Hematopoietic multipotent progenitor cell treated with erythropoietin and hydrocortisone succinate and interleukin-3 and kit ligand, for 8 days (in vitro differentiated cells): ENCODE measurements around the gene VRK2.

Experiments used
- DNase-seq: peaks from one replicate; pipeline ENCODE4 v3.0.0-alpha.2; 2015

The VRK2 gene

GRCh38 chr2:58046585-58047372 lies at the start of gene VRK2:
TSS of gene VRK2 (plus strand) at chr2:58046806. CDS start at chr2:58048832, 2,026 bp downstream.
- DNase-seq: peak; percentile 93

- DNase-seq: no peak
Observed at GRCh38 chr2:58006256-58006951, 40.2 kb upstream of the VRK2 start.

GRCh38 chr2:58006952-58007284 lies 39.7 kb upstream of the VRK2 start:
- no peak for DNase-seq

GRCh38 chr2:58010599-58010998 lies 36.0 kb upstream of the VRK2 start:
- no peak for DNase-seq

- no peak for DNase-seq
Observed at GRCh38 chr2:58019229-58019628, 27.4 kb upstream of the VRK2 start.

DNA sequence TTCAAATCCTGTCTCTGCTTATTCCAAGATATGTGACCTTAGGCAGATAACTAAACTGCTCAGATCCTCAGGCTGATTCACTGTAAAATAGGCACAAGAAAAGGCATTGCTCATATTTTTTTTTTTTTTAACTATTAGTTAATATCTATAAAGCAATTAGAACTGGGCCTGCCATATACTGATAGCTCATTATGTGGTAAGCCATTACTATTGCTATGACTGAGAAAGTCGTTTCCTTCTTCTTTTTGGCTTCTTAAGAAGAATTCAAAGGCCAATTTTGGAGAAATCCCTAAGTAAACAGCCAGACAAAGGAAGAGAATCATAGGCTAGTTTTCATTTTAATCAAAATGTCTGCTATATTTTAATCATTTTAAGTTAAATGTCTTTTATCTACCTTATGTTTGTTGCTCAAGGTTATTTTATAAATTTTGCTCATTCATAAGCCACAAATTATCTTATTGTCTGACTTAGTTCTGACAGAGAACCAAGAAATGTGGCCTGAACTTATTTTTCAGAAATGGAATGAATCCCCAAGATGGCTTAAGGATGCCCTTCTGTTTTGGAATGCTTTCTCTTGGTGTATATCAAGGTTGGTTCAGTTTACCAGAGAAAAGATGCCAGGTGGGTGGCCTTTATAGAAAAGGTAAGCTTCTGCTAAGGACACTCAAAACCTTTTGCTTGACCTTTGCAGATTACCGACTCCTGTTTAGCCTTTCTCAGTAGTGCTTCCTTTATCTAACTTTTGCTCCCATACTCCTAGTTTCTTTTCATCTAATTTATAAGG lies 21.3 kb upstream of the VRK2 start:
- no peak for DNase-seq

DNA sequence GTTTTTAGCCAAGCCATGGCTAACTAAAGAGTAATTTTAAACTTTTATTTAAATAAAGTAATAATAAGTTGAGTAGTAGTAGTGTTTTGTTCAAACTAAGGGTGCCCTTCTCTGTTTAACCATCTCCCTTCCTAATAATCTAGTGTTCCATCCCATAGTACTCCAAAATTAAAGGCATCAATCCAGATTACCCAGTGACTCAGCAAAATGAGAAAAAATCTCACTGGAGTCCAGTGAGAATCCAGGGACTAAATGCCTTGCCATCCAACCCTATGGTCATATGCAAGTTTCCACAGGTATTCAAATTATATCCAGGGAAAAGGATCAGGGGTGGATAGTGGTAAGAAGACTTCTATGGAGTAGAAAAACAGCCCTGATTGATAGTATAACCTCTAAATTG lies 19.6 kb upstream of the VRK2 start:
- DNase-seq: no peak

DNA sequence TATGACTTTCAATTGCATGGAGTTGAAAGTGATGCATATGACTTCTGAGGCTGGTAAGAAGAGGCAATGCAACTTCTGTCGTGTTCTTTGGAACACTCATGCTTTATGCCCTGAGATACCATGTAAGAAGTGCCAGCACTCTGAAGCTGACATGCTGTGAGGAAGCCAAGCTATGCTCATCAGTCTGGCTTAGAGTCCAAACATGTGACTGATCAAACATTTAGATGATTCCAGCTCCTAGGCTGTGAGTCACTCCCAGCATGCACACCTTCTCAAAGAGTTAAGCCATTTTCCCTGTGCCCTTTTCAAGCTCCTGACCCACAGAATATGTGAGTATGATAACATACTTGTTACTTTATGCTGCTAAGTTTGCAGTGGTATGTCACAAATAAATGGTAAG lies 15.8 kb upstream of the VRK2 start:
- no peak for DNase-seq

DNA sequence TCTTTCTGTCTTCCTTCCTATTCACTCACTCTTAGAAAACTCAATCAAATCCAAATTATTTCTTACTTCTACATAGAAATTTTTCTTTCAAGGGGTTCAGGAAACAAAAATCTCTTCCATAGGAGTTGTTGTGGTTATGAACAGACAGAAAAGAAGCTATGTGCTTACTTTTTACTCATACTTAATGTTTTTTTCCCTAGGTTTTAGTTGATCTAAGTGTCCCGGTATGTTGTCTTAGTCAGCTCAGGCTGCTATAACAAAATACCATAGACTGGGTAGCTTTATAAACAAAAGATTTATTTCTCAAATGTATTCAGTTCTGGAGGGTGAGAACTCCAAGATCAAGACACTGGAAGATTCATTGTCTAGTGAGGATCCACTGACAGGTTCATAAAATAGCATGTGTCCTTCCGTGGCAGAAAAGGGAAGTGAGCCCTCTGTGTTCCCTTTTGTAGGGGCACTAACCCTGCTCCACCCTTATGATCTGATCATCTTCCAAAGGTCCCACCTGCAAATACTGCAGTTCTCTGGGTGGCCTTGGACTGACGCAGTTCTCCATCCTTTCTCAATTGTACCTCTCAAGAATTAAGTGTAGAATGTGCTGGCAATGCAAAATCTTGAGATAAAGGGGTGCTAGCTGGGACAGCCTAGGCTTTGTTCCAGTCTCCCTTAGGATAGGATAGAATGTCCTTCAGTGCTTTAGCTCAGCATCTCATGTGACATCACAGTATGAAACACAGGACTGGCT lies 14.4 kb upstream of the VRK2 start:
- no peak for DNase-seq

DNA sequence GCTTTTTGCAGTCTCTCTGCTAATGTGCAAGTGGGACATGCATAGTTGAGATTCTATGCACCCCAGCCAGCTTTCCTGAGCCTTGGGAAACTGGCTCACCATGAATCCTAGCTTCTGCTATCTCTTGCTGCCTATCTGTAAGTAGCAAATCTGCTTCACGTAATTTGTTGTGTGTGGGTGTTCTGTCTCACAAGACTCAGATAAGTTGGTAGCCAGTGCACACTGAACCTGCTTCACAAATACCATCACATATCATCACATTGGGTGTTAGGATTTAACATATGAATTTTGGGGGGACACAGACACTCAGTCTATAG lies 13.9 kb upstream of the VRK2 start:
- DNase-seq: no peak

DNA sequence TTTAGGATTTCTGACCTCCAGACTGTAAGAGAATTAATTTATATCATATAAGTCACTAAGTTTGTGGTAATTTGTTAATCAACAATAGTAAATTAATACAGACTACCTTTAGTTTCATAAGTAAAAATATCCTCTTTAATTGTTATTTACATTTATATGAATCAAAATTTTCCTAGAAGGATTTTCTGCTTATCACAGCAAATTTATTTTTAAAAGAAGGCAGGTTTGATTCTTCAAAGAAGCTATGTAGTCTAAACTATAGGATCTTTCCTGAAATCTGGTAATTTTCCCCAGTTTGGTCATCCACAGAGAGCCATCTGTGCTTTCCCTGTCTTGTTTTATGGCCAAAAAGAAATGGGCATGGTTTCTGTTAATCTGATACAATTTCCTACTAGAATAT lies 13.1 kb upstream of the VRK2 start:
- DNase-seq: no peak

DNA sequence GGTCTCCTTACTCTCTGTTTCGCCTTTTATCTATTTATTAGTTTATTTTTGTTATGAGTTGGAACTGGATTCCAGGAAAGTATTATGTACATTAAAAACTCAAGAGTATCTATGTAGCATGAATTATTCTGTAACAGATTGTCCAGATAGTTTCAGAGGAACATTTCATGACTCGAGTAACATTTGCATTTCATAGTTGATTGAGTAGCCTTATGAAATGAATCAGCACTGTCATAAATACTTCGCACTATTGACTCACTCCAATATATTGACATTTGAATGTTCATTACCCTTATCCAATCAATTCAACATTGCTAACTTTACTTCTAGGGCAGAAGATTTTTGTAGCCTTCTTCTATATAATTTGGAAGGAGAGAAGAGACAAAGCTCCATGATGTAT lies 11.3 kb upstream of the VRK2 start:
- no peak for DNase-seq

DNA sequence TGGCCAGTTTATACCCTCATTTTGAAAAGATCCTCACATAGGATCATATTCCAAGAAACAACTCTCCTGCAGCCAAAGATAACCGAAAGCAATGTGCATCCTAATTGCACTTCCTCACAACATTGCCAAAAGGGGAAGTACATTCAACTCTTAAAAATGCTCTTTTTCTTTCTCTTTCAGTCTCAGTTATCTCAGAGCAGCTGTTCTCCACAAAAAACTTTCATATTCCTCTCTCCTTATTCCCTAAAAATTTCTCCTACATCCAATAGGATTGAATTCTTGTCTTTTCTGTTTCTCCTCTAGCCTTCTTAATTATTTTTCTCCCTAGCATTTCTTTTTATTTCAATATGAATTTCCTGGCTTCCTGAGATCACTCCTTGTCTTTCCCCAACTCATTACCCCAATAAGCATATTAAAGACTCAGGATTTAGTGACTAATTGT lies 7.4 kb upstream of the VRK2 start:
- DNase-seq: peak; percentile 64

DNA sequence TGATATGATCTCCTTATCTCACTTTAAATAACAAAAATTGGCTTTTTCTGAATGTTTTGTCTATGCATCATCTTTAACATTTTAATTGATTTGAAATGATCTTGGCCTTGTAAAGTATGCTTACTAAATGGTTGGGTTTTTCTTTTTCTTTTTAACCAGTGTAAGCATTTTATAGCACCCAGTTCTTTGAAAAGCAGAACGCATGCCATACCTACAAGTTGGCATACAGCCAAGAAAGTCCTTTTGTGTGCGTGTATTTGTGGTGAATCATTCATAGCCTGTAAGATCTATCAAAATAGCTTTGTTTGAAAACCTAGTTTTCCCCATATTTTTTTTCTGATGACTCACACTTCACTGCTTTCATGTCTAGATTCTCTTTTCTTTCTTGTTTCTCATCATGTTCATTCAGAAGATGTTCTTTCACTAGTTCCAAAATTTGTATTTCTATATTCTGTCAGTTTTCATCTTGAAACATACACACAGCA lies 4.1 kb upstream of the VRK2 start:
- peak; percentile 61 for DNase-seq

GRCh38 chr2:58044145-58044544 lies 2.5 kb upstream of the VRK2 start:
- no peak for DNase-seq

GRCh38 chr2:58045580-58046334 lies 849 bp upstream of the VRK2 start:
- no peak for DNase-seq

DNA sequence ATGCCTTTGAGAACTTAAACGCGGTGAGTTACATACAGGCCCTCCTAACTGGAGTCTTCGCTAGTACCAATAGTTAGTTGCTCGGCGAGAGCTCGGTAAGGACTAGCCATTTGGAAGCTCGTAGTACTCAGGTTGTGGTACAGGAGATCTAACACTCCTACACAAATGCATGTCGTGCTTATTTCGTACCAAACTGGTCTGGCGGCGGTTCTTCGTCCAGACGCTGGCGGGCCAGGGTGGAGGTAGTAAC lies 346 bp upstream of the VRK2 start:
- DNase-seq: no peak

DNA sequence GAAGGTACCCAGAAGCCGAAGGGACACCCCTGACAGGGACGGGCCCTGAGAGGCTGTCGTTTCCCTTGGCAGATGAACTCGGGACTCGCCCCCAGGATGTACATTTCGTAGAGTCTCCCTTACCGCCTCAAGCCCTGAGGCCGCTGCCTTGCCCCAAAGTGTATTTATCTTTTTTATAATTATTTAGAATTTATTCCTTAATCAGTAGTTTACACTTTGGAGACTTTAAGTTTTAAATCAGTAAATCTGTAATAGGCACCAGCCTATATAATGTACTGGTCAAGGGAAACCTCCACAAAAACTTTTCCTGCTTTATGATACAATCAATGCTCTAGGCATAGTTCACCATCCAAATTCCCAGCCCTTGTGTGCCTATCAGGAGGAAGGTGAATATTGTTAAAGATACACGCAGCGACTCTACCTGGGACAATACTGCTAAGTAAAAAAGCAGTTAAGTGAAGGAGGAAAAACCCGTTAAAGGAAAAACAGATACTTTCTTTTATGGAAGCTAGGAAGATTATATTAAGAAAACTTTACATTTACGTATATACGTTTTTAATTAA lies 848 bp downstream of the VRK2 start:
- peak; percentile 48 for DNase-seq

- peak; percentile 79 for DNase-seq
Observed at GRCh38 chr2:58047961-58048360, 1.4 kb downstream of the VRK2 start.

DNA sequence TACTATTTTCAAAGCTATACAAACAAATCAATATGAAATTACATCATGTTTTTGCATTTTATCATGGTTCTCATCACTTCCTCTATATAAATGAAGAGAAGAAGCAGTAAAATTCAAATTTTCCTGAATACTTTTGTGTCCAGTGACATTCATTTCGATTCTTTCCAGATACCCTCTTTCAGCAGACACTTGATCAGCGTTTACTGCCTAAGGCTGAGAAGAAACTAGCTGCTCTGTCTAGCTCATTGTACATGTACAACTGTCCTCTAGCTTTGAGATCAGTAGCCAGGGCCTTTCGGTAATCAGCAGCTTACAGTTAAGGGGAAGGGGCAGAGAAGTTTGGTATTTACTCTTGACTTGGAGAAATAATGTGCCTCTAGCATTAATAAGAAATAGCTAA lies 4.8 kb downstream of the VRK2 start:
- DNase-seq: no peak

DNA sequence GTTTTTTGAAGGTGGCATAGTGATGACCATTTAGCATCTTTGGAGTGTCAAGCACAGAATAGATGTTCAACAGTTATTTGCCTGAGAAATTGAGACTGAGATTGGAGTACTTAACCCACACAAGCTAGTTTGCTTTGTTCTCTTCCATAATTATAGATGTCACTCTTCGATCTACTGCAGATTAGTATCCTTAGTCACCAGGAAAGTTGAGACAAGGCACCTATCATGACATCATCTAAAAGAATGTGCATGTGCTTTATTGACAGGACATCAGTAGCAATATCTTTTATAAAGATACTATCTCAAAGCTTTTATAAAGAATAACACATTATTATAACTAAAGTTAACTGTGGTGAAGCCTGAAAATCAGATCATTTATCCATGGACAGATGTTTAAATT lies 6.4 kb downstream of the VRK2 start:
- DNase-seq: no peak

DNA sequence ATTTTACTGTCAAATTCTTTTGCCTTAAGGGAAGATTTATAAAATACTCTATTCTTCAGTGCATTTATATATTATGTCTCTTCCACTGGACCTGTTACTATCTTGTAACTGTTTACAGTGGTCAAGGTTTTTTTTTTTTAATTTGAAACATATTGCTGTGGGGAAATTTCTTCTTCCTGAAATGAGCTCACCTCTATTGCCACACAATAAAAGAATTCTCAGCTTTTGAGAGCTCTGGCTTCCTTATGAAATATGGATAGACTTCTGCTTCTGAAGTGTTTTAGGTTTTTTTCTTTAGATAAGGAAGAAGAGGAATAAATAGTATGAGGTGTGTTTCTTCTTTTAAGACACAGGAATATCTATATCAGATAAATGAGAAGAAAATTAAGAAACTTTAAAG lies 7.7 kb downstream of the VRK2 start:
- DNase-seq: no peak
